GM10266 (cell line): ENCODE measurements around the gene REXO1.
"Not testable (repeated sequence)": the region's sequence is repeated elsewhere in the genome, so short reads cannot be mapped to it uniquely, and the experiment has no call there.

ENCODE experiments used
- DNase-seq: peaks from one replicate; pipeline ENCODE4 v3.0.0; 2012; ENCODE audit errors: extremely low spot score
- TF ChIP-seq, protein P1 (sequence below): IDR thresholded peaks from 2 replicates; pipeline ENCODE4 v1.5.1; 2012; ENCODE audit warnings: mild to moderate bottlenecking, low read depth; ENCODE audit not compliant: control insufficient read depth, insufficient read depth; ENCODE audit errors: missing control alignments

The REXO1 gene

DNA sequence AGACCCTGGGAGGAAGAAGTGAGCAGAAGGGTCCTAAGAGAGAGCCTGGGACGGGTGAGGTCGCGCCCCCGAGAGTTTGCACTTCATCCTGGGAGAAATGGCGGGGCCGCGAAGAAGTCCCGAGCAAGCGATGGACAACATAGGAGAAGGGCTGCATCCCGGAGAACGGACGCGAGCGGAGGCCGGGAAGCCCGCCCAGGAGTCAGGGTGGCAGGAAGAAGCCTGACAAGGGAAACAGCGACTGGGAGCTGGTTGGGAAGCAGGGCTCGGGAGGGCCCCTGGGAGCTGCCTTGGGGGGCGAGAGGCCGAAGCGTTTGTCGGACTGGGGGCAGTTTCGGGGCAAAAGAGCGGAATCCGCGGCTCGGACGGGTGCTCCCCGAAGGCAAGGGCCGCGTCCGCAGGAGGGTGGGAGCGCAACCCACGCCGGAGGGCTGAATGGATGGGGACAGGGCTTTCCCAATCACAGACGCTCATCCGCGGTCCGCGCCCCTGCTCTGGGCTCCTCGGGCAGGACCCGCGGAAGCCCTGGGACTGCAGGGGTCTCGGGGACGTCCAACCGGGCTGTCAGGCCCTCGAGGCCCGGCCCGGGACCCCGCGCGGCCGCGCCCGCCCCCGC is 36.5 kb upstream of the REXO1 start:
- TF ChIP-seq, protein P1, sequence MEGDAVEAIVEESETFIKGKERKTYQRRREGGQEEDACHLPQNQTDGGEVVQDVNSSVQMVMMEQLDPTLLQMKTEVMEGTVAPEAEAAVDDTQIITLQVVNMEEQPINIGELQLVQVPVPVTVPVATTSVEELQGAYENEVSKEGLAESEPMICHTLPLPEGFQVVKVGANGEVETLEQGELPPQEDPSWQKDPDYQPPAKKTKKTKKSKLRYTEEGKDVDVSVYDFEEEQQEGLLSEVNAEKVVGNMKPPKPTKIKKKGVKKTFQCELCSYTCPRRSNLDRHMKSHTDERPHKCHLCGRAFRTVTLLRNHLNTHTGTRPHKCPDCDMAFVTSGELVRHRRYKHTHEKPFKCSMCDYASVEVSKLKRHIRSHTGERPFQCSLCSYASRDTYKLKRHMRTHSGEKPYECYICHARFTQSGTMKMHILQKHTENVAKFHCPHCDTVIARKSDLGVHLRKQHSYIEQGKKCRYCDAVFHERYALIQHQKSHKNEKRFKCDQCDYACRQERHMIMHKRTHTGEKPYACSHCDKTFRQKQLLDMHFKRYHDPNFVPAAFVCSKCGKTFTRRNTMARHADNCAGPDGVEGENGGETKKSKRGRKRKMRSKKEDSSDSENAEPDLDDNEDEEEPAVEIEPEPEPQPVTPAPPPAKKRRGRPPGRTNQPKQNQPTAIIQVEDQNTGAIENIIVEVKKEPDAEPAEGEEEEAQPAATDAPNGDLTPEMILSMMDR, result no peak
- no peak for DNase-seq

DNA sequence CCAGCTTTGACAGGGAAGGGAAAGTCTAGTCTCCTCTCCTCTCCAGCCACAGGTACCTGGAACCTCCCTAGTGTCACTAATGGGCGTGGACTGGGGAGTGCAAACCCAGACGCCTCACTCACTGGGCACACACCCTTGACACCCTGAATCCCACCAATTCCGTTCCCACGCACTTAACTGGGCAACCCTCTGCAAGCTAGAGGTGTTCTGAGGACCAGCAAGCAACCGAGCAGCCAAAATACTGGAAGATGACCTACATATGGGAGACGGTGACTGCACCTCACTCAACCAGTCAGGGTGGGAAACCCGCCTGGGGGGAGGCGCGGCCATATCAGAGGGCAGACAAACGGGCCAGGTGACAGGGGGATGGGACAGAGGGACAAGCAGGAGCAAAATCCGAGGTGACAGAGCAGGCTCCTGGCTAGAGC is 36.0 kb upstream of the REXO1 start:
- TF ChIP-seq, protein P1, result no peak
- no peak for DNase-seq

DNA sequence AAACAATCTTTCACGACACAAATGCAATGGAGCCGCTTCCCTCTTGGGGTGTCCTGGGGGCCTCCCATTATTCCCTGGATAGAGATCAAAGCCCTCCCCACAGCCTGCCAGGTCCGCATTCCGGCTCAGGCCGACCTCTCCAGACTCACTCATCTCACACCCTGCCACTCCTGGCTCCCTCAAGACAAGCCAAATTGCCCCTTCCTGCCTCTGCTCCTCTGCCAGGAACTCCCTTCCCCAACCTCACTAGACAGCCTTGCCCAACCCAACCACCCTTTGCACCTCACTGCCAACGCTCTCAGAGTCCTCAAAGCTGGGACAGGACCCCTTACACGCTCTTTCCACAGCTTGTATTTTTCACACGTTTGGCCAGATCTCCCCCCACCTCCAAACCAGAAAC is 35.5 kb upstream of the REXO1 start:
- TF ChIP-seq, protein P1, result no peak
- DNase-seq, result no peak

DNA sequence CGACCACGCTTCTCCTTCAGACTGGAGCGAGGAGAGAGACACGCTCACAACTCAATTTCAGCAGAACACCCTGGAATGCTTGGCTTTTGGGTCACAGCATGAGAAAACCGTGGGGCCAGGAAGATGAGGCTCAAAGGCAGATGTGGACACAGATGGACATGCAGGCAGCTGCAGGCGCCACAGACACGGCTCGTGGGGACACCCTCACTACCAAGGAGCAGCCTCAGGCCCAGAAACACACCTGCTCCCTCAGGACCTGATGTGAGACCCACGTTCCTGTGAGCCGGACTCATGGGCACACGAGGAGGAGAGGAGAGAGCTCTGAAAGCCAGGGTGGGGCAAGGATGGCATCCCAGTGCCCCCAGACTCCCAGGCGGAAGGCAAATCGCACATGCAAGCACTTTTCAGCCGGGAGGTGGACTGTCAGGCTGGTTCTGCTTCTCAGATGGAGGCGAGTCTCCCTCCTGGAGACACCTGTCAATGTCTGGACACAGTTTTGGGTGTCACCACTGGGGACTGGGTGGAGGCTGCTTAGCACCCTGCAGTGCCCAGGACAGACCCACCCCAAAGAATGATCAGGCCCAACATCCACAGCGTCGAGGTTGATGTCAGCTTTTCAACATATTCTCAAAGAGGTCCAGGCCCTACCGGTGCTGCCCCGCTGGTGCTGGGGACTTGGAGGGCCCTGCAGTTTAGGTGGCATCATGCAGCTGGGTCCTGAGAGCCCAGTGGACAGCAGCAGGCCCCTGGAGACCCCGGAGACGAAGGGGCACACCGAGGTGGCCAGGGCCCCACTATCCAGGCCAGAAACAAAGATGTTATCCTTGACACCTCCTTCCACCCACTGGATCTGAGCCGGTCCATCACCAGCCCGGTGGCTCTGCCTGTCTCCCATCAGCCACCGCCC is 34.8 kb upstream of the REXO1 start:
- DNase-seq, result no peak
- TF ChIP-seq, protein P1, result no peak

DNA sequence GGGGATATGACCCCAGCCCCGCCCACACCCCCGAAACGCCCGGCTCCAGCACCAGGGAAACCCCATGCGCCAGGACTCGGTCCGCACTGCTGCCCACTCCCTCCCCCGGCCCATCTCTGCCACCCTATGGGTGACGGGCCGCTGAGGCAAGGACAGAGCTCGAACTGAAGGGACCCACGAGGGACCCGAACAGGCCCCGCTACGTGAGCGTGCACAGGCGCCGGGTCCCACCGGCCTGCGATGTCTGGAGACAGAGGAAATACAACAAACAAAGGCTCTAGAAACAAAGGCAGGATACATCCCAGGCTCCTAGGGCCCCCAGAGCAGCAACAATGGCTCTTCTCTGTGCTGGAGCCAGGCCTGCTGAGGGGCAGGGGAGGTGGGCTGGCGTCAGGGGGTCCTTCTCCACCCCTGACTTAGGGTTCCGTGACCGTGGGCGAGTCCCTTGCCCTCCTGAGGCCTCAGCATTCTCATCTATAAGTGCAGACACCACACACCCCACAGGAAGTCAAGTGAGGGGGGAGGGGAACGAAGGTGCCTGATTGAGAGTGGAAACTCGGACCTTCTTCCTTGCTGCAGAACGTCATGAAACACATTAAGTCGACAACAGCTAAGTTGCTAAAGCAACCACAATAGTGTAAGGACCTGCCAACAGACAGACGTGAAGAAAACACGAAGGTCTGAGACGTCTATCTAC is 34.0 kb upstream of the REXO1 start:
- DNase-seq, result peak; percentile 49
- TF ChIP-seq, protein P1, result no peak

DNA sequence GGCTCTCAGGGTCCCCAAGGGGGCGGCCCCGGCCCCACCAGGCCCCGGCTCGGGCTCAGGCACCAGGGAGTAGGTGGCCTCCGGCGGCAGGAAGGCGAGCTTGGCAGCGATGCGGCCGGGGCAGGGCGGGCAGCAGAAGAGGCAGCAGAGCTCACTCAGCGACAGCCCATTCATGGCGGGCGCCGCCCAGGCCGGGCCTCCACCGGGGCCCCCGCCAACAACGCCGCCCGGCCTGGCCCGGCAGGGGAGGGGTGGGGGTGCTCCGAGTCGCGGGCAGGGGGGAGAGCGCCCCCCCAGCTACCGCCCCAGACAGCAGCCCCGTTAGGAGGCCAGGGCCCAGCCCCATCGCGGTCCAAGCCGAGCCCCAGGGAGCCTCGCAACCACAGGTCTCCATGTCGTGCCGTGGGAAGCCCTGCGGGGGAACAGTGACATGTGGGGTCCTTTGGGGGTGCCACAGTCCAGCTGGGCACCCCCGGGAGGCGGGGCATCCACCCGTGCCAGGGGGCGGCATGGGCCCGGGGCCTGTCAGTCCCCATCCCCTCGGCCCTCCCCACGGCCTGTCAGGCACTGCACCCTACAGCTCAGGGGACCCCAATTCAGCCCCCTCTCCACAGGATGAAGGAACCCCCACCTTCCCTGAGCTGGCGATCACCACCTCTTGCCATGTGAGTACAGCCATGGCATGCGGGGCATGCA is 33.3 kb upstream of the REXO1 start:
- DNase-seq, result not testable (repeated sequence)

DNA sequence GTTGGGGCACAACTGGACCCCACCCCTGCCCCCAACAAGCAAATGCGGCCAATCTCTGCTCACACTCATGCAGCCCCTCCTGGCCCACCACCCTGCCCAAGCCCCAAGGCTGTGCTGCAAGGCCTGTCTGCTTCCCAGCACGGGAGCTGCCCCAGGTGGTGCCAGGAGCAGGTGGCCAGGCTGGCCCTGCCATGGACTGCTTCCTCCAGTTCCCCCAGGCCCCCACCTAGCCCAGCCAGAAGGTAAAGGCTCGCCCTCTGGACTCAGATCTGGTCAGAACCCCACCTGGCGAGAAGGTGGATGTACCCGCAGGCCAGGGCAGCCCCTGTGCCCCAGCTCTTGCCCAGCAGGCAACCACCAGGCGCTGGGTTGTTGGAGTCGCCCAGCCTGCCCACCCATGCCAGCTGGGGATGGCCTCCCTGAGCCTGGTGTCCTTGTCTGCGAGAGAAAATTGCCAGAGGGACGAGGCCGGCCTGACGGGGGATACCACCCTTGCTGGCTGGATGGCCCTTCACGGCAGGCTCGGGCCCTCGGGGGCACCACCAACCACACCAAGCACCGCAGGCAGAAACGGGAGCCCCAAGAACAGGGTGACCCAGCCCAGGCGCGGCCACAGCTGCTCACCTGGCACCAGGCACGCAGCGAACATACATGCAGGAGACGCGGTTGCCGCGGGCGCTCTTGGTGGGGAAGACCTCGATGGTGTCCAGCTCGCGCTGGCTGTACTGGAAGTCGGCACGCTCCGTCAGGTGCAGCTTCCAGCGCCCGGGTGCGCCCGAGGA is 32.5 kb upstream of the REXO1 start:
- TF ChIP-seq, protein P1, result no peak
- DNase-seq, result no peak

DNA sequence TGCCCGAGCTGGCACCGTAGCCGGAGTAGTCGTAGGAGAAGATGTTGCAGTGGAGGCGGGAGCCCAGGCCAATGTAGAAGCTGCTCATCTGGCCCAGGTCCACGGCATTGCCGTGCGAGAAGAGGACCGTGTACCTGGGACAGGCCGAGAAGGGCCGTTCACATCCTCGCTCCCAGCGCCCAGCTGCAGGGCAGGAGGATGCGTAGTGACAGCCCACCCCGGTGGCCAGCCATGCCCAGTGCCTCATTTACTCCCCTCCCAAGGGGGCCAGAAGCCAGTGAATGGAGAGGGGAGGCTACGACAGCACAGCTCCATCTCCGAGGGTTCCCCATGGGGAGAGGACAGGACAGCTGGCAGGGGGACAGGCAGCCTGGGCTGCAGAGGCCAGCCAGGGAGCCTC is 31.7 kb upstream of the REXO1 start:
- not testable (repeated sequence) for DNase-seq

DNA sequence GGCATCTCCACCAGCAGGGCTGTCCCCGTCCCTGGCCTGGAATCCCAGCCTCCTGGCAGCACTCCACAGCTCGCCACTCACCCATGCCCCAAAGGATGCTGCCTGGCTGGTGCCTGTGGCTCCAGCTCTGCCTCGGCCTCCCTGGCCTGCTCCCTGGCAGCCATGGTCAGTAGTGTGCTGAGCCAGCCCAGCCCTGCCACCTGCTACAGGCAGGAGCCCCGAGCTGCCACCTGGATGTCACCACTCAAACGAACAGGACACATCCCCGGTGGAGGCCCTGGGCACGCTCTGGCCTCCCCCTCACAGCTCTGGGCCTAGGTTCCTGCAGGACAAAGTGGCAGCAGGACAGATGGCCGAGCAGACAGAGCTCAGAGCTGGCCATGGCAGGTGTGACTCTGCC is 30.3 kb upstream of the REXO1 start:
- not testable (repeated sequence) for DNase-seq

DNA sequence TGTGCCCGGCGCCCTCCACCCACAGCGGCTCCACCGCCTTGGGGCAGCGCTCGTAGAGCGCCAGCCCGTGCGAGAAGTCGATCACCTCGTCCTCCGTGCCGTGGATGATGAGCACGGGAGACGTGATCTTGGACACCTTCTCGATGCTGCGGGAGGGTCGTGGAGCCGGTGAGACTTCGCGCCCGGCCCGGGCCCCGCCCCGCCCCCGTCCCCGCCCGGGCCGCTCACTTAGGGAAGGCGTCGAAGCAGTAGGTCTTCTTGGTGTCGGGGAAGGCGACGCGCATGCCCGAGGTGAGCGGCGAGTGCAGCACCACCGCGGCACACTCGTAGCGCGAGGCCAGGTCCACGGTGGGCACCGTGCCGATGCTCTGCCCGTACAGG is 29.0 kb upstream of the REXO1 start:
- DNase-seq, result not testable (repeated sequence)

DNA sequence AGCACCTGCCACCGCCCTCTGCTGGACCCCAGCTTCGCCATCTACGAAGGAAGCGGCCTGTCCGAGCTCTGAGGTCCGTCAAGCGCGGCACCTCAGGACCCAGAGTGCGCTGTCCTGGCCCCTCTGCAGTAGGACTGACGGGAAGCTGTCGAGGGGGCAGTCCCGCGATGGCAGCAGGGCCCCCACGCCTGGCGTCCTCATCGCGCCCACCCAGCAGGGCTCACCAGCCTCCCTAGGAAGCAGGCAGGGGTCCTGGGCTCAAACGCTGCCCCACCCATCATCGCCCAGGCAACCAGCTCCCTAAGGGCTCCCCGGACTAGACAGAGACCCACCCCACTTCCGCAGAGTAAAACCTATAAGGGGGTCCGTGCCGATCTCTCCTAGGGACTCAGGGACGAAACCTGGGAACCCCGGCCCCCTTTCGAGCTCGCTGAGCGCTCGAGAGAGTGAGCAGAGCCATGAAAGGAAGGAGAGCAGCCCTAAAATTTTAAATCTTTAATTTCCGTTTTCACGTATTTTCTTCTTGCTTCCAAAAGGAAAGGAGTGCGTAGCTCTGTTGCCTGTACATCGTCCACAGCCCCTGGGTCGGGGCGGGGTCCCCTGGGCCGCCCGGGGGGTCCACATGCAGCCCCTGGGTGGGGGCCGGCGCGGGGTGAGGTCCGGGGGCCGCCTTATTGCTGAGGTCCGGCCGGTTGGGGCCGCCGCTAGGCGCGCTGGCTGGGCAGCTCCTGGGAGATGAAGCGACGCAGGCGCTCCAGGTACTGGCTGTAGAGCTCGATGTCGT is 28.4 kb upstream of the REXO1 start:
- not testable (repeated sequence) for DNase-seq
